HCT116 (cell line): ENCODE data around the gene KCNH2.

Experiments
- CTCF ChIP-seq, 3 experiments: fragments of 200-600 bp in 1 of 3; sonication (generic) in 1 of 3; IDR thresholded peaks in 2 of 3; conservative IDR thresholded peaks in 1 of 3; 2 replicates each; pipeline ENCODE4 v1.5.1; 2012 to 2017; ENCODE audit warnings: low read depth in 2 of 3, low read length in 2 of 3, antibody characterized with exemption in 1 of 3, borderline replicate concordance in 1 of 3, control low read depth in 1 of 3, mild to moderate bottlenecking in 1 of 3, mixed read lengths in 1 of 3, mixed run types in 1 of 3, moderate library complexity in 1 of 3; ENCODE audit not compliant: insufficient read depth in 1 of 3
- POLR2AphosphoS5 ChIP-seq: IDR thresholded peaks from 2 replicates; pipeline ENCODE4 v1.6.1; 2011; ENCODE audit warnings: mild to moderate bottlenecking, low read depth, low read length, moderate library complexity
- SIN3A ChIP-seq: IDR thresholded peaks from 2 replicates; pipeline ENCODE4 v1.6.1; 2012; ENCODE audit warnings: low read depth
- YY1 ChIP-seq: IDR thresholded peaks from 2 replicates; pipeline ENCODE4 v1.6.1; 2011; ENCODE audit warnings: low read length, low read depth, moderate library complexity, mild to moderate bottlenecking; ENCODE audit not compliant: insufficient replicate concordance; ENCODE audit errors: extremely low read depth

DNA sequence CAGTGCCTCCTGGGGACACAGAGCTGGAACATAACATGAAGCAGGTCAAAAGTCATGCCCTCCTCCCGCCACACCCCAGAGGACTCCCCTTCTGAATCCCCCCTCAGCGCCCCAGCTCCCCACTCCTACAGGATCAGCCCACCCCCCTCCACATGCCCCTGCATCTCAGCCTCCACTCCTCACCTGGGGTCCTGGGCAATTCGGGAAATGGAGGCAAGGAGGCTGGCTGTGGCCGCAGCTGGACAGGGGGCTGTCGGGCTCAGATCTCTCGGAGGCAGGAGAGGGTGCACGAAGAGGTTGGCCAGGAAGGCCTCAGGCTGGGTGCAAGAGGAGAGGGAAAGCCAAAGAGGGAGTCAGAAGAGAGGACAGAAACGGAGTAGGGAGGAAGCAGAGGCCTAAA lies 38.4 kb upstream of the KCNH2 start:
- TF ChIP-seq CTCF (IDR thresholded peaks at IDR 0.05 in 2 of 3, conservative IDR thresholded peaks at IDR 0.05 in 1 of 3; ENCODE audit: borderline replicate concordance in 1 of 3, insufficient read depth in 1 of 3, low read depth in 2 of 3, low read length in 2 of 3) (no peak), SIN3A (no peak), POLR2AphosphoS5 (0 out of 2 replicates have a peak, but pooled peaks have one; percentile 3), YY1 (no peak)
